Urothelium cell line (cell line): ENCODE measurements around the gene ATP5MG.
A peak's percentile ranks its signal among the peaks of the same experiment; 100 is the strongest.
"Not testable (repeated sequence)": the region's sequence is repeated elsewhere in the genome, so short reads cannot be mapped to it uniquely, and the experiment has no call there.

Source experiments
- DNase-seq: peaks from one replicate; pipeline ENCODE4 v3.0.0; 2011; ENCODE audit warnings: low spot score, mixed read lengths
- FAIRE-seq: peaks from 2 replicates; lab custom pipeline; 2011; peaks lifted over from hg19 to GRCh38; lab: Jason Lieb, UNC

The ATP5MG gene

GRCh38 chr11:118406599-118407166 lies 5.3 kb downstream of the ATP5MG start:
- no peak for FAIRE-seq
- DNase-seq = no peak

- no peak for DNase-seq
- FAIRE-seq = no peak
Measured at GRCh38 chr11:118410055-118410745, 8.8 kb downstream of the ATP5MG start.

- no peak for FAIRE-seq
- no peak for DNase-seq
Measured at GRCh38 chr11:118411530-118411929, 10.1 kb downstream of the ATP5MG start.

GRCh38 chr11:118412921-118413320 lies 11.5 kb downstream of the ATP5MG start:
- no peak for DNase-seq
- no peak for FAIRE-seq

GRCh38 chr11:118415062-118415738 lies 13.8 kb downstream of the ATP5MG start:
- DNase-seq (no peak), FAIRE-seq (no peak)

DNA sequence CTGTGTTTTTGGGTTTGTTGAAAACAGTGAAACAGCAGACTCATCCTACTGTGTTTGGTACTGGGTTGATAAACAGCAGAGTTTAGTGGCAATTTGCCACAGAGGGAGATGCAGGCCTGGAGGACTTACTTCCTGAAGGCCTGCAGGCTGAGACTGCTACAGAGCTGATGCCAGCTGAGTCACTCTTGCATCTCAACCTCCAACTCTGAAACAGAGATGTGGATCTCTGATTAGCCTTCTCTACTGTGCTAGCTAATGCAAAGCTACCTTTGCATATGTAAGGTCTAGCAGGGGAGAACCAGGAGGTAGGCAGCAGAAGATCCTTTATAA lies 14.3 kb downstream of the ATP5MG start:
- DNase-seq (peak; percentile 53), FAIRE-seq (no peak)

DNA sequence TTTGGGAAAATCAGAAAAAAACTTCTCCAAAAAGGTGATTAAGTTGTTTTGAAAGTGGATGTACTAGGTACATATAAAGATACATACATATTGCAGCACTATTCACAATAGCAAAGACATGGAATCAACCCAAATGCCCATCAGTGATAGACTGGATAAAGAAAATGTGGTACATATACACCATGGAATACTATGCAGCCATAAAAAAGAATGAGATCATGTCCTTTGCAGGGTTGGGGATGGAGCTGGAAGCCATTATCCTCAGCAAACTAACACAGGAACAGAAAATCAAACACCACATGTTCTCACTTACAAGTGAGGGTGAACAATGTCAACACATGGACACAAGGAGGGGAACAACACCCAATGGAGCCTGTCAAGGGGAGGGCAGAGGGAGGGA lies 15.5 kb downstream of the ATP5MG start:
- FAIRE-seq, DNase-seq: not testable (repeated sequence)

DNA sequence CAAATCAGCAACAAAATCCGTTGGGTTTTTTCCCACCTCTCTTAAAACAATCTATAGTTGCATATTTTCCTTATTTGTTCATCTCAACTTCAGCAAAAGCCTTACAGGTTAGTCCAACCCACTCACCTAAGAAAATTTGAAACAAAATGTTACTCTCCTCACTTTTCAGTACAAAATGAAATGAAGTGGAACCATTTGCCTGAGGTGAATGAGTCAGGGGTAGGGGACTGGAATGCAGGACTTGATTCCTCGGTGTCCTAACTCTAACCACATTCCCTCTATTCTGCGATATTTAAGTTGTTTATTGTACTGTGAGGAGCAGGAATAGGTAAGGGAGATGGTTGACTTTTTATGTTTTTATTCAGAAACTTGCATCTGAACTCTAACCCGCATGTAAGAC lies 16.4 kb downstream of the ATP5MG start:
- FAIRE-seq (no peak), DNase-seq (no peak)

GRCh38 chr11:118418766-118419165 lies 17.4 kb downstream of the ATP5MG start:
- no peak for DNase-seq
- no peak for FAIRE-seq

DNA sequence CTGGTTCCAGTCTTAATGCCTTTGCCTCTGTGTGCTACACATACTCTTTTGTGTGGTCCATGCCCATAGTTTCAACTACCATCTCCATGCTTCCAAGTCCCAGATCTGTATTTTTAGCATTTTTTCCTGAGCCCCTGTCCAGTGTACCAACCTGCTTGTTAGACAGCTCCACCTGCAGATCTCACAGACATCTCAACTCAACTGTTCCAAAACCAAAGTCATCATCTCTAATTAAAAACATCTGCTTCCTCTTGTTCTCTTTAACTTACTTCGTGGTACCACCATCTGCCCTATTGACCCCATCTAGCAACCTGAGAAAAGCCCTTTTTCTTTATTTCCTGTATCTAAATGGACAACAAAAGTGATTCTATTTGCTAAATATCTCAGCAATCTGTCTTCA lies 26.3 kb downstream of the ATP5MG start:
- no peak for DNase-seq
- FAIRE-seq = no peak

DNA sequence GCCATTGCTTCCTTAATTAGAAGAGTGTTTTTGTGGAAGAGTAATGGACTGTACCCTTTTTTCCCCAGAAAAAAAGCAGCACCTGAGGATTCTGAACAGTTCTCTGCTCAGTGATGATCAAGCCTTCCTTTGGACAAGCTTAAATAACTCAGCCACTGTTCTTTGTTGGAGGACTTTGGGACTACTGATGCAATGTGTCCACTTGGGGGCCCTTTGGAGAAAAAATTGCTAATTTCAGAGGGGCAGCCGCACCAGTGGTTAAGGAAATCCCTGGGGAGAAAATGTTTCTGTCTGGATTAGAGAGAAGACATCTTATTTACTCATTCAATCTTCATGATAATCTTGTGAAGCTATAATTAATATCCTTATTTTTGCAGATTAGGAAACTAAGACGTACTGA lies 29.6 kb downstream of the ATP5MG start:
- DNase-seq (no peak), FAIRE-seq (no peak)

DNA sequence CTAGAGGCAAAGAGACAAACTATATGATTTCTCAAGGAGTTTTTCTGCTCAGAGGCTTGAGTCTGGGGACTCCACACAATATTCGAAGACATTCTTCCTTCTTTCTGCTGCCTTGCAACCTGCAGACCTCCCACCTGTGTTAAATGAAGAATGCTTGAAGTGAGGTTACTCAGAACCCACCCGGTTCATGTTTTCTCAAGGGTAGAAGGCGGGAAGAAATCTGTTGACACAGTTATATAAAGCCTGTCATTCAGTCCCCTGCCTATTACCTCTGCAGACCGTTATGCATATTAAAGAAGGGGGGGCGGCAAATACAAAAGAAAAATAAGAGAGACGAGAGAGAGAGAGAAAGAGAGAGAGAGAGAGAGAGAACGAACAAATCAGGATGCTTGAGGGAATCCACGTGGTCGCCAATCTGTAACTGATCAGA lies 32.7 kb downstream of the ATP5MG start:
- no peak for DNase-seq
- FAIRE-seq = no peak

- FAIRE-seq (no peak), DNase-seq (peak; percentile 25)
Measured at GRCh38 chr11:118434553-118435289, 33.3 kb downstream of the ATP5MG start.

DNA sequence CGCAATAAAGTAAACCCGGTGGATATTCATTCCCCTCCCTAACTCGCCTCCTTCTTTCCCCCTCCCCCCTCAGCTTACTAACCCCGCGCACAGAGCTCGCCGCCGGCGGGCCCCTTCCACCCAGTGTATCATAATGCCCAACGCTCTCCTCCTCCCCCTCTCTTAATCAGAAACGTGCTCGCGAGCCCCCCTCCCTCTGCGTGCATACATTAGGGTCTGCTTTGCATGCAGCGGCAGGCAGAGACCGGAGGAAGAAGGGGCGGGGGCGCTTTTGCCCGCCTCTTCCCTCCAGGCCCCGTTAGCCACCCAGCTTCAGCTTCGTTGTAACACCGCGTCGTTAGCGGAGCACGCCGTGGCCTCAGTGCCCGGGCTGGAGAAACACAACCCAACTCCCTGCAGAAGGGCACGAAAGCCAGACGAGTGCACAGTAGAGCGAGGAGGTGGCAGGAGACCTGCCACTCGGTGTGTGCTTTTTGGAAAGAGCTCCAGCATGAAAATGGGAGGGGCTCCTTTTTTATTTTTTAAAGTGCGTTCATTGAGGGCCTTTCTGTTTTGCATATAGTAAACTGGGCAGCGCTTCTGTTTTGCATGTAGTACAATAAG lies 34.0 kb downstream of the ATP5MG start:
- peak; percentile 48 for DNase-seq
- FAIRE-seq = no peak

DNA sequence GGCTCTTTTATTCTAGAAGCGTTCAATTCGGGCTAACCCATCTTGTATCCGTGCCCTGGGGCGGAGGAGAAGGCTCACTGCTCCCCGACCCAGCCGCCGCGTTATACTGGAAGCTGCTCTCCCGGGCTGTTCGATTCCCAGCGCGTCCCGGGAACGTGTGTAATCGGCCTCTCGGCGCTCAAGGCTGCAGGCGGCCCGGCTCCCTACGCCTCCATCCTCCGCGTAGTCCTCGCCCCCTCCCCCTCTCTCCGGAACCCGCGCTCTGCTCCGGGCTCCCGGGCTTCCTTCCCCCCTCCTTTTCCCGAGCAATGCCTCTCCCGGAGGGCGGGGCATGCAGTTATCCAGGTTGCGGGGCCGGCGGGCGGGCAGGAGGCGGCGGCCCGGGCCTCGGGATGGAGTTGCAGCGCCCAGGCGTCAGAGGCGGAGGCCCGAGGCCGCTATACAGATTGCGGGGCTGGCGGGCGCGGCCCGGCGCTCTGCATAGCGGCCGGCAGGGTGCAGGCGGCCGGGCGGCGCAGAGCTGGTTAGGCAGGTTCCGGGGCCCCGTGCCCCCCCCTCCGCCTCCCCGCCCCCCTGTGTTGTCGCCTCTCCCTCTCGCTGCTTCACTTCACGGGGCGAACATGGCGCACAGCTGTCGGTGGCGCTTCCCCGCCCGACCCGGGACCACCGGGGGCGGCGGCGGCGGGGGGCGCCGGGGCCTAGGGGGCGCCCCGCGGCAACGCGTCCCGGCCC lies 34.7 kb downstream of the ATP5MG start, which contains the start of gene KMT2A:
TSS of gene KMT2A (plus strand) at position 600 of the 732 bp plus-strand sequence. CDS start at position 621, 21 bp downstream.
- DNase-seq = peak; percentile 90
- no peak for FAIRE-seq

DNA sequence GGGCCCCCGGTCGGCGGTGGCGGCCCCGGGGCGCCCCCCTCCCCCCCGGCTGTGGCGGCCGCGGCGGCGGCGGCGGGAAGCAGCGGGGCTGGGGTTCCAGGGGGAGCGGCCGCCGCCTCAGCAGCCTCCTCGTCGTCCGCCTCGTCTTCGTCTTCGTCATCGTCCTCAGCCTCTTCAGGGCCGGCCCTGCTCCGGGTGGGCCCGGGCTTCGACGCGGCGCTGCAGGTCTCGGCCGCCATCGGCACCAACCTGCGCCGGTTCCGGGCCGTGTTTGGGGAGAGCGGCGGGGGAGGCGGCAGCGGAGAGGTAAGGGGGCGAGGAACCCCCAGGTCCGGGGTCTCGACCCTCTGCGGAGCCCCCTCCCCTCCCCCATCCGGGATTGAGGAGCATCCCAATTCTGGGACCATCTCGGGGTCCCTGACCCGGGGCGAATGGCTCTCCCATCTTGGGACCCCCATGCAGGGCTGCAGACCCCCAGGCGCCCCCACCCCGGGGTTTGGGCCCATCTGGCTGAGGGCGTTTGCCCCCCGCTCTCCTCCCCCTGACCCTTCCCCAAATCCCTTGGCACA lies 35.3 kb downstream of the ATP5MG start:
- no peak for FAIRE-seq
- no peak for DNase-seq

- DNase-seq (peak; percentile 36), FAIRE-seq (no peak)
Measured at GRCh38 chr11:118437208-118438125, 36.1 kb downstream of the ATP5MG start.

DNA sequence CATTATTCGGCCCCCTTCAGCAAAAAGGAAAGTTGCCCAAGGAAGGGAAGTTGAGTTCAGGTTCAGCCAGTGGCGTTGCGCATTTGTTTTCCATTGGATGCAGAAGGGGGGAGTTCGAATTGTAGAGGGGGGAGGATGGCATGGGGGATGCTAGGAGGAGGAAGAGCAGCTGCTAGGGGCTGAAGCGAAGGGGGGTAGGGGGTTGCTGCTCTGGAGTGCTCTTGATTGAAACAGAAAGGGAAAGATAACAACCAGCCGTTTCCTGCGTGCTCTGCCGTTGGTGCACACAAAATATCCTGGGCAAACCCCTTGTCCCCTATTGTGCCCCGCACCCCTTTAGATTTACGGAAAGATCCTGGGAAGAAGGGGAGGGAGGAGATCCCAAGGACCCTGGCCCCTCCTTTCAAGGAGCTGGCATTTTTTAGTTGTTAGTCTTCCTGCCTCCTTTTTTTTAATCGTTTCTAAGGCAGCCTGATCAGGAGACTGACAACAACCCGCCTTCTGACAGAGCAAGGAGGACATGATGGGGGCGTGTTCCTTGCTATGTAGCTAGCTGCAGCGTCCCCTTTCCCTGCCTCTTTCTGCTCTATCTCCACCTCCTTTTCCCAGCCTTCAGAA lies 37.0 kb downstream of the ATP5MG start:
- no peak for FAIRE-seq
- peak; percentile 36 for DNase-seq

DNA sequence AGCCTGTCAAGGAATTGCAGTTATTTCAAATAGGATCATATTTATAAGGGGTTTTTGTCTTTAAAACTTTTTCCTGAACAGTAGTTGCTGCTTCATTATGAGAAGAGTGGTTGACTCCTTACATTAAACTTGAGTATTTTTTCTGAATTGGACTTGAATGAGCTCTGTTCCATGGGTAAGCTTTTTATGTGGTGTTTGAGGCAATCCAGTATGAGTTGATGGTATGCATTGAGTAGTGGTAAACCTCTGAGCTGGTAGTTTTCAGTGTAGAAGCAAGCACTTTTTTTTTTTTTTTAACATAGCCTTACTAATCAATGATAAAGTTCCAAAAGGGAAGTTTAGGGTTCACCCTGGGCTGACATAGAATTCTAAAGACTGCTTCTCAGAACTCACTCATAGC lies 38.2 kb downstream of the ATP5MG start:
- no peak for DNase-seq
- FAIRE-seq = no peak
